Activated naive CD4-positive, alpha-beta T cell treated with anti-CD3 and anti-CD28 coated beads, Interleukin-2, amount 50 U/mL, for 16 hours (primary cell): ENCODE results near the gene TIGD1.
"Not testable (repeated sequence)": the region's sequence is repeated elsewhere in the genome, so short reads cannot be mapped to it uniquely, and the experiment has no call there.

ENCODE experiments used
- DNase-seq: peaks from one replicate; pipeline ENCODE4 v3.0.0-alpha.2; 2020

The TIGD1 gene

DNA sequence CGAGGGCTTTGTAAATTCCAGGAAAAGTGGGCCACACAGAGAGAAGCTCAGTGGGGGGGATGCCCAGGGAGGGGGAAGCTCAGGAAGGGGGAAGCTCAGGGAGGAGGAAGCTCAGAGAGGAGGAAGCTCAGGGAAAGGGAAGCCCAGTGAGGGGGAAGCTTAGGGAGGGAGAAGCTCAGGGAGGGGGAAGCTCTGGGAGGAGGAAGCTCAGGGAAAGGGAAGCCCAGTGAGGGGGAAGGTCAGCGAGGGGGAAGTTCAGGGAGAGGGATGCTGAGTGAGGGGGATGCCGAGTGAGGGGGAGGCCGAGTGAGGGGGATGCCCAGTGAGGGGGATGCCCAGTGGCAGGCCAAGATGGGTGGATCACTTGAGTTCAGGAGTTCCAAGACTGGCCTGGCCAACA lies 11.7 kb downstream of the TIGD1 start:
- no peak for DNase-seq

DNA sequence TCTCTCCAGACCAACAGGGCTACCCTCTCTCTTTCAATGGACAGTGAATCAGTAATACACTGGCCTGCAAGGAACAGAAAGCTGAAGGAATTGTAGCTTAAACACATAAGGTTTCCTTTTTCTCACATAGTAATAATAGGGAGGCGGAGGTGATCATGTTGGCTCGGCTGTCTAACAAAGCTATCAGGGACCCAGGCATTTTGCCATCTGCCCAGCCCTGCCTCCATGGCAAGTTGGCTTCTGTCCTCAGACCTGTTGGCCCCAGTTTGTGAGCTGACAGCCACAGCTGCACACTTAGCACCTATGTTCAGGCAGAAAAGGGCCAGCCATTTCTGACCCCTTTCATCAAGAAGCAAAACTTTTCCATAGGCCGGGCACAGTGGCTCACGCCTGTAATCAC lies 12.9 kb downstream of the TIGD1 start:
- DNase-seq = no peak

DNA sequence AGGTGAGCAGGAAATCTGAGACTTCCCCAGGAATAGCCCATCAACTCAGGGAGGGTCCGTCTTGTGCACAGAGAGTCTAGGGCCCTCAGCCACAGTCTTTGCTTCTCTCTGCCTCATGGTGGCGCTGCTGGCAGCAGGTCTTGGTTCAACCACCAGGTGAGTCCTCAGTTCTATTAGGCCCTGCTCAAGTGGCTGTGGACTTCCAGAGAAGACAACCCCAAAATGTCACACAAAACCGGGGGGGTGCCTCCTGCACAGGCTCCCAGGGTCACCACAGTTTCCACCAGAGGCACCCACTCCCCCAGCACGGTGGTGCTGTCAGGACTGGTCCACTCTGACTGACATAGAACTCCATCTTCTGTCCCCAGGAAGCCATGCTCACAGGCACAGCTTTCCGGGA lies 13.3 kb downstream of the TIGD1 start:
- no peak for DNase-seq

DNA sequence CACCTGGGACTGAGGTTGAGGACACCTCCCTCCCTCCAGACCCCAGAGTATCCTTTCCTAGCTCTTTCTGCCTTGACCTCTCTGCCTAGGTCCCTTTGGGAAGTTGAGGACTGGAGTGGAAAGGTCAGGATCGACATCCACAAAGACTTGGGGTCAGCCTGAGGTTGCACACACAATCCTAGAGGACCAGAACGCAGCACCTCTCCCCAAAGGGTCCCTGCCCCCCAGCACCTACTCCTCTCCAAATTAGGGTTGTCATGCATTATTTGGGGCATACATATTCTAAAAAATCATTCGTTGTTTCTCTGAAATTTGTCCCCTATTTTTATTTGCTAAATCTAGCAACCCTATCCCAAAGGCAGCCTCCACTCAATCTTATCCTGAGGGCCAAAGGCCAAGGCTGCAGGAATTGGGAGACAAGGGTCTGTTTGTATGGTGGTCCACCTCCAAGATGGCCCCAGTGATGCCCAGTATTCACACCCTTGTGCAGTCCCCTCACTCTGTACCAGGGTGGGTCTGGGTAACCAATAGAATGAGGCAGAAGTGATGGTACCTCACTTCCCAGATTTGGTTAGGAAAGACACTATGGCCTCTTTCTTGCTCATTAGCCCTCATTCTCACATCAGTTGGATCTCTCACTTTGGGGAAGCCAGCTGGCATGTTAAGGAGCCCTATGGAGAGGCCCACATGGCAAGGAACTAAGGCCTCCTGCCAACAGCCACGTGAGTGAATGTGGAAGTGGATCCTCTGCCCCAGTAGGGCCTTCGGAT lies 14.4 kb downstream of the TIGD1 start:
- no peak for DNase-seq

DNA sequence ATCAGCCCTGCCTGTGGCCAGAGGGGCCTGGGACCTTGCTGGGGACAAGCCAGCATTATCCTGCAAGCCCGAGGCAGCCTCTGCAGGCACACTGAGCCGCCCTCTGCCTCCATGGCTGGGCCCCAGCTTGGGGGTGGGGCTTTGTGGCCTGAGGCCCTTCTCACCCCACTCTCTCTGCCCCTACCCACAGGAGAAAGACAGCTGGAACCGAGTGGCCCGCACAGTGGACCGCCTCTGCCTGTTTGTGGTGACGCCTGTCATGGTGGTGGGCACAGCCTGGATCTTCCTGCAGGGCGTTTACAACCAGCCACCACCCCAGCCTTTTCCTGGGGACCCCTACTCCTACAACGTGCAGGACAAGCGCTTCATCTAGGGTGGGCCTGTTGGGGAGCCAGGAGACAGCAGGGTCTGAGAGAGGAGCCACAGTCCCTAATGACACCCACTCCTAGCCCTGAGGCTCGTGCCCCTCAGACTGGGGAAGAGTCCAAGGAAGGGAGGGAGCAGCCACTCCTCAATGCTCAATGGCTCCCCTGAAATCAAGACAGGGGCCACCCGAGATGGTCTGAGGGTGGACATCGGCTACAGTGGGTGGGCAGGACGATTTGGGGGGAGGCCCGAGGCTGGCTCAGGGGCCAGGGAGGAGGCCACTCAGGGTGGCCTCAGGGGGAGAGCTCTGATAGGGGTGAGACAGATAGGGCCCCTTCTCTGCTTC lies 15.3 kb downstream of the TIGD1 start:
- DNase-seq = no peak

DNA sequence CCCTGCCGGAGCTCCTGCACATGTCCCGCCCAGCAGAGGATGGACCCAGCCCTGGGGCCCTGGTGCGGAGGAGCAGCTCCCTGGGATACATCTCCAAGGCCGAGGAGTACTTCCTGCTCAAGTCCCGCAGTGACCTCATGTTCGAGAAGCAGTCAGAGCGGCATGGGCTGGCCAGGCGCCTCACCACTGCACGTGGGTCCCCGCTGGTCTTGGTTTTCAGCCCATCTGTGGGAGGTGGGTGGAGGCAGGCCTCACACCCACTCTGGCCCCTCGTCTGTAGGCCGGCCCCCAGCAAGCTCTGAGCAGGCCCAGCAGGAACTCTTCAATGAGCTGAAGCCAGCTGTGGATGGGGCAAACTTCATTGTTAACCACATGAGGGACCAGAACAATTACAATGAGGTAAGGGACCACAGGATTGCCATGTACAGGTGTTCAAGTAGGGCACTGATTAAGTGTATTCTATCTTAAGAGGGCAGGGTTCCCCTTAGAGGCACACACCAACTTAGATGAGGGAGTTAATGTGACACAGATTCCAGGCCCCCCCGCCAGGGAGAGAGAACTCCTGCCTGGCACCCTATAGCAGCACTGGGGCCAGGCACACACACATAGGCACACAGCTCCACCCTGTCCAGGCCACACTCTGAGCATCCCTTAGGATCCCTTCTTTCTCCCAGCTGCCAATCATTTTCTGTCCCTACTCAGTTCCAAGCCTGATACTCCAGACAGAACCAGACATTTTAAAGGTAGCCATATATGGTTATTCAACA lies 16.2 kb downstream of the TIGD1 start:
- no peak for DNase-seq

DNA sequence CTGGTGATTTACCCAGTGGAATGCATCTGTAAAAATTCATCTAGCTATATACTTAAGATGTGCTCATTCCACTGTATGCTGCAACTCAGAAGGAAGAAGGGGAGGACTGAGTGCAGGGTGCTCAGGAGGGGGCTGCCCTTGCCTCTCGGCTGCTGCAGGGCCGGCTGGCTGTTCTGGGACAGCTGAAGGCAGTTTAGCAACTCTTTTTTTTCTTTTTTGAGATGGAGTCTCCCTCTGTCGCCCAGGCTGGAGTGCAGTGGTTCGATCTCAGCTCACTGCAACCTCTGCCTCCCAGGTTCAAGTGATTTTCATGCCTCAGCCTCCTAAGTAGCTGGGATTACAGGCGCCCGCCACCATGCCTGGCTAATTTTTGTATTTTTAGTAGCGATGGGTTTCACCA lies 17.5 kb downstream of the TIGD1 start:
- DNase-seq = not testable (repeated sequence)

DNA sequence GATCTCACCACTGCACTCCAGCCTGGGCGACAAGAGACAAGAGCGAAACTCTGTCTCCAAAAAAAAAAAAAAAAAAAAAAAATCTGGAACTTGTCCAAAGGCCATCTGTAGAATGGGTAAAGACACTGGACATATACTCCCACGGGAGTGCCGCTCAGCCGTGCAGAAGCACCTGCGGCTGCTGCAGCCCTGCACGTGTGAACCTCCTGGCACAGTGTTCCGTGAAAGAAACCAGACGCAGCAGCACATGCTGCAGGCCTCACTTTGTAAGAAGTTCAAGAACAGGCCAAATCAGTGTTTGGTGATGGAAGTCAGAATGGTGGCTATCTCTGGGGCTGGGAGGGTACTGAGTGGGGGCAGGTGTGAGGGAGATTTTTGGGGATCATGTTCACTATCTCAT lies 17.9 kb downstream of the TIGD1 start:
- DNase-seq = no peak

DNA sequence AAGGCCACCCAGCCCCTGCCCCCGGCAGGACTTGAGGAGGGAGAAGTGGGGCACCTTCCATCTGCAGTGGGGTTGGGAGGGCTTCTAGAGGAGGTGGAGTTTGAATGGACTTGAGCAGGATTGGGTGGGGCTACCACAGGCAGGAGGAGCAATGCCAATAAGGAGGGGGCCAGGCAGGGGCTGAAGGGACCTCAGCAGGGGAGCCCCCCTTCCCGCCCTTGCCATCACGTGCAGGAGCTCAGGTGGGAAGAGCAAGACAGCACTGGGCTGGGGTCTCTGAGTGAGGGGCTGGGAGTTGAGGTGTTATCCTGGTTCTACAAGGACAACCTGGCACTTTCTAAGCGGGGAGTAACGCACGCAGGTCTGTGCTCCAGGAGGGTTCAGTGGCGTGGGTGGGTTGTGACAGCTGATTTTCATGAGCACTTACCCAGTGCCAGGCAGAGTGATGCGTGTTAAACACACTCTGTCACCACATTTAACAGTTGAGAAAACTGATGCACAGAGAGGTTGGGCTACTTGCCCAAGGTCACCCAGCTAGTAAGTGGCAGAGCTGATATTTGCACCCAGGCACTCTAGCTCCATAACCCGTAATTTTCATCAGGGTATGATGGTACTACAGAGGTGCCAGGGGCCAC lies 19.6 kb downstream of the TIGD1 start:
- DNase-seq = no peak

DNA sequence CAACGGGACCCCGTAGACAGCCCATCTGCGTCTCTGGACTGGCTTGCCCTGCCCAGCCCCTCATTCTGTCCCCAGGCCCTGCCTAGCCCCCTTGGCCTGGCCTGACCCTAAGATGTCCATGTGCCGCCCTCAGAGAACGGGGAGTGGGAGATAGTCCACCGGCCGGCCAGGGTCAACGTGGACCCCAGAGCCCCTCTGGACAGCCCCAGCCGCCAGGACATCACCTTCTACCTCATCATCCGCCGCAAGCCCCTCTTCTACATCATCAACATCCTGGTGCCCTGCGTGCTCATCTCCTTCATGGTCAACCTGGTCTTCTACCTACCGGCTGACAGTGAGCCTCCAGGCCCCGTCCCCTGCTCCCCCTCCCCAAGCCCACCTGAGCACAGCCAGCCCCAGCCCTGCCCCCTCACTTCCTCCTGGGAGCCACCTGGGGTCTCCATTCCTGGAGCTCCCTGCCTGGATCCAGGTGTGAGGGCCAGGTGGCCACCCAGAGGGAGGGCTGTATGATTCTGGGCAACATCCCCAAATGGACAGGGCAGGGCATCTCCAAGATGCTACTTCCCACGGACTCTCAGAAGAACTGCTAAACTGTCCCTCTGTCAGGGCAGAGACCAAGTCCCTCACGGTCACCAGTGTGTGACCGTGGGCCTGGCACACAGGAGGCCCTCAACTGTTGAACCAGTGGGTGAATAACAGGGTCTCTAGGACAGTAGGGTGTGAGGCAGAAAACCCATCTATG lies 20.4 kb downstream of the TIGD1 start:
- no peak for DNase-seq

DNA sequence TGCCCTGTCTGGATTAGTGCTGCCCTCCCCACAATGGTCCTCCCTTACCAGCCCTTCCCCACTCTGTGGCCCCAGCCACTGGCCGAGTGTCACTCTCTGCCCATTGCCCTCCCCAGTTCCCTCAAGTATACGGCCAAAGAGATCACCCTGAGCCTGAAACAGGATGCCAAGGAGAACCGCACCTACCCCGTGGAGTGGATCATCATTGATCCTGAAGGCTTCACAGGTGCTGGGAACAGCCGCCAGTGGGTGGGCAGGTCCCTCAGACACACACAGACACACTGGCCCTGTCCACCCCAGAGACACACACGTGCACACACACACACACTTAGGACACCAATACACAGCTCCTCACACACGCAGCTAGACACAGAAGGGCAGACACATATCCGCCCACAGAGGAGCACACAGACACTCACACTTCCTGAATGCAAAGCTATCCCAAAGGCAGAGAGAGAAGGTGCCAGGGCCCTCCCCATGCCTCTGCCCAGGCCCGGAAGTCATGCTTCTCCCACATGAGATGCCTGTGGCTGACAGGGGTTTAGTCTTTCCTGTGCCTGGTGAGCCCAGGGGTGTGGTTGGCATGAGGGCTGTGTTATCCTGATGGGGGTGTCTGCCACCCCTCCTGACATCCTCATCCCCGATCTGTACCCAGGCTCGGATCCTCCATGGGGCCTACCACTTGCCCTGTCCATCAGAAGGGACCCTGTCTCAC lies 21.5 kb downstream of the TIGD1 start:
- DNase-seq = no peak

DNA sequence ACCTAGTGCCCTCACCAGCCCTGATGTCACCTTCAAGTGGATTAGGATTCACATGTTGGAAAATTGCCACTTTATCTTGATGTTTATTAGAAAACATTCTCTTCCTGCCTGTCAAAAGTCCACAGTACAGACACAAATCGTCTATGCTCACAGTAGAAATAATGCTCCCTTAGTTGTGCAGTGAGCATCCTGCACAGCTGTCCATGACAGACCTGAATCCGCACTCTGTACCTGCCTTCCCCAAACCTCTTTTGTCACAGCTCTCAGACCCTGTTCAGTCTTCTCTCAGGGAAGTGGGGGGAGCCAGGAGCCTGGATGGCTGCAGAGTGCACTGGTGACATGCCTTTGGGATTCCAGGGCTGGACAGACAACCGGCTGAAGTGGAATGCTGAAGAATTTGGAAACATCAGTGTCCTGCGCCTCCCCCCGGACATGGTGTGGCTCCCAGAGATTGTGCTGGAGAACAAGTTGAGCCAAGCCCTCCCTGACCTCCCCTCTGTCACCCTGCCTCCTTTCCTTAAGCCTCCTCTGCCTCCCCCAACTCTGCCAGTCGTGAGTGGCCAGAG lies 22.4 kb downstream of the TIGD1 start:
- DNase-seq = no peak

DNA sequence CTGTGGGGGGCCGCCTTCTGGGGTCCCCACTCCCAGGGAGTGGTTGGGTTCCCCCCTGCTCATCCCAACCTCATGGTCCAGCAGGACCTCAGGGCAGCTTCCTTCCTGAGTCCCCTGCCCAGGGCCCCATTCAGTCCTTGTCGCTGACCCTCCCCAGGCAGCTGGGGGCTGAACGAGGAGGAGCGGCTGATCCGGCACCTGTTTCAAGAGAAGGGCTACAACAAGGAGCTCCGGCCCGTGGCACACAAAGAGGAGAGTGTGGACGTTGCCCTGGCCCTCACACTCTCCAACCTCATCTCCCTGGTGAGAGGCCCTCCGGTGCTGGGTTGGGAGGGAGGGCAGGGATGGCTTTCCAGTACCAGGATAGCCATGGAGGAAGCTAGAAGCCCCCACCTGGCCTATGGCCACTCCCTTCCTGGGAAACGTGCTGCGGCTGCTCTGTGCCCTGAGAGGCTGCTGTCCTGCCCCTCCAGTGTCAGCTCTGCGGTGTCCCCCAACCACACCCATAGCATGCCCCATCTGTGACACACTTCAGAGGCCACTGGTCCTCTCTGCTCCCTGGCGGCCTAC lies 23.9 kb downstream of the TIGD1 start:
- no peak for DNase-seq

DNA sequence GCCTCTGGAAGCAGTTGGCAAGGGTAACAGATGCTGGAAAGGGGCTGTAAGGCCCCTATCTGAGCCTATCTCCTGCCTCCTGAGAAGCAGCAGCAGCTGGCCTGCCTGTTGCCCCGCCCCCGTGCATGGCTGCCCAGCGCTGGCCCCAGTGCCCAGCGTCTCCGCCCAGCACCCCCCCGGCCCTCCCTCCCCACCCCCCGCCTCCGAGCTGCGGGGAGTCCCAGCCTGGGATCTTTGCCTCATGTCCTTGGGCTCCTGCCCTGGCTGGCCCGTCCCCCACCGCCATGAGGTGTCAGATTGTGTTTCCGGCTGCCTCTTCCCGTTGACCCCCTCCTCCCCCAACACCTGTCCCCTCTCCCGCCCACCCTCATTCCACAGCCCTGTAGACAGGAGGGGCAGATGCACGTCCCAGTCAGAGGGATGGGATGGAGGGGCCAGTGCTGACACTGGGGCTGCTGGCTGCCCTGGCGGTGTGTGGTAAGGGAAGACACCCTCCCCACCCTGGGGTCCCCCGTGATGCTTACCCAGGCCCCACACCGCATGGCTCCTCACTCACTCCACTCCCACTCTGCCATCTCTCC lies 24.5 kb downstream of the TIGD1 start, which contains the start of gene CHRND:
TSS of gene CHRND (plus strand) at position 370 of the 581 bp plus-strand sequence. CDS start at position 426, 56 bp downstream.
- DNase-seq = no peak

DNA sequence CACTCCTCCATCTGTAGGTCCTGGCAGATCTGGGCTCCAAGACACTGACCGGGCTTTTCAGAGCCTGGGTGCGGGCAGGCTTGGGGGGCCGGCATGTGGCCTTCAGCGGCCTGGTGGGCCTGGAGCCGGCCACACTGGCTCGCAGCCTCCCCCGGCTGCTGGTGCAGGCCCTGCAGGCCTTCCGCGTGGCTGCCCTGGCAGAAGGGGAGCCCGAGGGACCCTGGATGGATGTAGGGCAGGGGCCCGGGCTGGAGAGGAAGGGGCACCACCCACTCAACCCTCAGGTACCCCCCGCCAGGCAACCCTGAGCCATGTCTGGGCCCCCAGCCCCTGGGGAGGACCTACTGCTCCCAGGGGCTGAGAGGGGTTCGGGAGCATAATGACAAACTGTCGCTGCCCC lies 25.2 kb downstream of the TIGD1 start:
- DNase-seq = no peak

DNA sequence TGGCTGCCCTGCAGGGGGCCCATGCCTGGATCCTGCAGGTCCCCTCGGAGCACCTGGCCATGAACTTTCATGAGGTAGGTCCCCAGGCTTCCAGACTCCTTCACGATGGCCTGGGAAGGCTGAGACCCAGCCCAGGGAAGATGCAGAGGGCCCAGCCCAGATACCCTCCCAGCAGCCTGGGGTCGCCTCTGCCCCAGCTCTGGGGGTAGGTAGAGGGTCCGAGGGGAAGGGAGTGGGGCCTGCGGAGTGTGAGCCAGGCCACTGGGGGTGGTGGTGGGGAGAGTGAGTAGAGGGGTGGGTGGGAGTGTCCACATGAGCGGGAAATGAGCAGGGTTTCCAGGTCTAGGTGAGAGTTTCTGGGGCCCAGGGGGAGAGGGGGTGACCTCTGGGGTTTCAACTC lies 25.6 kb downstream of the TIGD1 start:
- no peak for DNase-seq

DNA sequence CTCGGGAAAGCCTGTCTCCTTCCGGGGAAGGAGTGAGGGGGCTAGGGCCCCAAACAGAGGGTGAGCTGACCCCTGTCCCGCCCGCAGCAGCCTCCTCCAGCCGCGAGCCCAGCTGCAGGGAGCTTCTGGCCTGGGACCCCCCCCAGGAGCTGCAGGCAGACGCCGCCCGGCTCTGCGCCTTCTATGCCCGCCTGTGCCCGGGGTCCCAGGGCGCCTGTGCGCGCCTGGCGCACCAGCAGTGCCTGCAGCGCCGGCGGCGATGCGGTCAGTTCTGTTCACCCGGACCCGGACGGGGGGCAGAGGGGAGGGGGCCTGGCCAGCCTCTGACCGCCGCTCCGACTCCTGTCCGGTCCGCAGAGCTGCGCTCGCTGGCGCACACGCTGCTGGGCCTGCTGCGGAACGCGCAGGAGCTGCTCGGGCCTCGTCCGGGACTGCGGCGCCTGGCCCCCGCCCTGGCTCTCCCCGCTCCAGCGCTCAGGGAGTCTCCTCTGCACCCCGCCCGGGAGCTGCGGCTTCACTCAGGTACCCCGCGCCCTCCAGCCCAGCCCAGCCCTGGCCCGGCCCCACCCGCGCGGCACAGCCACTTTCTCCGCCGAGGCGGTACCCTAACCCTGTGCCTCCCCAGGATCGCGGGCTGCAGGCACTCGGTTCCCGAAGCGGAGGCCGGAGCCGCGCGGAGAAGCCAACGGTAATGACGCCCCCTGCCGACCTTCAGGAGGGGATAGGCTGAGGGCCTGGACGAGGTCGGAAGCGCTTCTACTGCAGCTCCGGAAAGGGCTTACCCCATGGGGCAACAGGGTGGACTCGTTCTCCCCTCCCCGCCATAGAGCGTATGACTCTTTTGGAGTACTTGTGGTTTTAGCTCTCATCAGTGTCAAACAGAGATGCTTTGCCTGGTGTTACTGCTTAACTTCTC lies 26.4 kb downstream of the TIGD1 start:
- DNase-seq = no peak

DNA sequence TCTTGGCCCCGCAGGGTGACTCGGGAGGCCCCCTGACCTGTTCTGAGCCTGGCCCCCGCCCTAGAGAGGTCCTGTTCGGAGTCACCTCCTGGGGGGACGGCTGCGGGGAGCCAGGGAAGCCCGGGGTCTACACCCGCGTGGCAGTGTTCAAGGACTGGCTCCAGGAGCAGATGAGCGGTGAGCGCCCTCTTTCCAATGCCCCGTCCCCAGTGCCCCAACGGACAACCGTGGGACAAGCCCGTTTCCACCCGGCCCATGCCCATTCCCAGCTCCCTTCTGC lies 27.0 kb downstream of the TIGD1 start:
- no peak for DNase-seq

DNA sequence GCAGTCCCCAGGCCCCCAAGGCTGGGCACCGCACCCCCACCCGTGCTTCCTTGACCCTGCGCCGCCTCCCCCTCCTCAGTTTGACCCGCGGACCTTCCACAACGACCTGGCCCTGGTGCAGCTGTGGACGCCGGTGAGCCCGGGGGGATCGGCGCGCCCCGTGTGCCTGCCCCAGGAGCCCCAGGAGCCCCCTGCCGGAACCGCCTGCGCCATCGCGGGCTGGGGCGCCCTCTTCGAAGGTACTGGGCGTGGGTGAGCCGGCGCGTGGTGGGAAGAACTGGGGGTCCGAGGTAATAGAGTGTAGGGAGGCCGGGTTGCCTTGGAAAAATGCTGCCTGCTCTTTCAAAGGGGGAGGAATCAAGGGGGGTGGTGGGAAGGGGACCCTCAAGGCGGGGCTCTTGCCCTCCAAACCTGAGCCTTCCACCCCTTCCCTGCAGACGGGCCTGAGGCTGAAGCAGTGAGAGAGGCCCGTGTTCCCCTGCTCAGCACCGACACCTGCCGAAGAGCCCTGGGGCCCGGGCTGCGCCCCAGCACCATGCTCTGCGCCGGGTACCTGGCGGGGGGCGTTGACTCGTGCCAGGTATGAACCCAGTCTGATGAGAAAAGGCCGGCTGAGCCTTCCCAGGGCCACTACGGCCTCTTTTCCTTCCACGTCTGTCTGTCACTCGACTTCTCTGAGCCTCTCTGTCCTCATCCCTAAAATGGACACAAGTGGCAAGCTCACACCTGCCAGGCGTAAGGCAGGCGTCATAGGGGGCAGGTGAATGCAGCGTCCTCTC lies 27.5 kb downstream of the TIGD1 start:
- DNase-seq = no peak
